Upper lobe of left lung (tissue), 4 donors: Measurements from ENCODE around the gene TXN.

Source experiments
- CTCF ChIP-seq, 6 experiments: fragments of 450-650 bp in 4 of 6; fragments of 200-600 bp in 2 of 6; sonication (generic) in 2 of 6; IDR thresholded peaks; one replicate each; pipeline ENCODE4 v1.5.1; 2016 to 2019; ENCODE audit warnings: antibody characterized with exemption in 6 of 6
- POLR2A ChIP-seq, 4 donors: fragments of 450-650 bp; IDR thresholded peaks; one replicate each; pipeline ENCODE4 v1.5.1; 2016 to 2017; ENCODE audit warnings: antibody characterized with exemption in 4 of 4, mild to moderate bottlenecking in 2 of 4

- no peak for TF ChIP-seq CTCF (IDR thresholded peaks at IDR 0.05)
- TF ChIP-seq POLR2A (IDR thresholded peaks at IDR 0.05): no peak
Observed at GRCh38 chr9:110214586-110215355, 41.5 kb downstream of the TXN start.
